GM18951 (cell line): ENCODE measurements around the gene MYO1F.
"Not testable (repeated sequence)": the region's sequence is repeated elsewhere in the genome, so short reads cannot be mapped to it uniquely, and the experiment has no call there.

Experiments used
- POLR2A ChIP-seq: IDR thresholded peaks from 4 replicates; pipeline ENCODE4 v1.6.1; 2011; ENCODE audit warnings: mild to moderate bottlenecking; ENCODE audit not compliant: insufficient read length, insufficient read depth; ENCODE audit errors: extremely low read depth
- in situ Hi-C: fragments of 300-500 bp; cut with MboI; formaldehyde crosslinking; loops from one replicate; pipeline ENCODE4 v1.12.0; 2022; ENCODE audit warnings: low sequenced_read_pairs, mixed read lengths, inconsistent platforms; ENCODE audit not compliant: unreplicated experiment

Gene MYO1F

GRCh38 chr19:8577247-8577646 lies at the start of gene MYO1F:
MYO1F (minus strand) TSS chr19:8577442; CDS start chr19:8577309, 133 bp downstream.
- TF ChIP-seq POLR2A, result no peak
- in situ Hi-C loops, result no loop called here

- TF ChIP-seq POLR2A, result no peak
- in situ Hi-C loops, result no loop called here
Observed at GRCh38 chr19:8626842-8627241, 49.6 kb upstream of the MYO1F start.

- in situ Hi-C loops, result not testable (repeated sequence)
Observed at GRCh38 chr19:8622886-8623285, 45.6 kb upstream of the MYO1F start.

- in situ Hi-C loops, result no loop called here
Observed at GRCh38 chr19:8618751-8619150, 41.5 kb upstream of the MYO1F start.

GRCh38 chr19:8617984-8618383 lies 40.7 kb upstream of the MYO1F start:
- in situ Hi-C loops, result no loop called here
- TF ChIP-seq POLR2A, result no peak

More at GRCh38 chr19:8618751-8619150, 41.5 kb upstream of the MYO1F start:
- TF ChIP-seq POLR2A, result no peak

- in situ Hi-C loops, result not testable (repeated sequence)
Observed at GRCh38 chr19:8617325-8617724, 40.1 kb upstream of the MYO1F start.

- in situ Hi-C loops, result no loop called here
- no peak for TF ChIP-seq POLR2A
Observed at GRCh38 chr19:8616861-8617260, 39.6 kb upstream of the MYO1F start.

- no peak for TF ChIP-seq POLR2A
- in situ Hi-C loops, result no loop called here
Observed at GRCh38 chr19:8615813-8616596, 38.8 kb upstream of the MYO1F start.

GRCh38 chr19:8615024-8615423 lies 37.8 kb upstream of the MYO1F start:
- in situ Hi-C loops, result no loop called here
- TF ChIP-seq POLR2A, result no peak

GRCh38 chr19:8614455-8614854 lies 37.2 kb upstream of the MYO1F start:
- TF ChIP-seq POLR2A, result no peak
- in situ Hi-C loops, result no loop called here

- no peak for TF ChIP-seq POLR2A
- in situ Hi-C loops, result no loop called here
Observed at GRCh38 chr19:8612807-8613171, 35.5 kb upstream of the MYO1F start.

GRCh38 chr19:8611877-8612806 lies 34.9 kb upstream of the MYO1F start:
- TF ChIP-seq POLR2A, result no peak
- in situ Hi-C loops, result no loop called here

- TF ChIP-seq POLR2A, result no peak
- in situ Hi-C loops, result no loop called here
Observed at GRCh38 chr19:8611391-8611876, 34.2 kb upstream of the MYO1F start.

- in situ Hi-C loops, result no loop called here
- no peak for TF ChIP-seq POLR2A
Observed at GRCh38 chr19:8610936-8611300, 33.7 kb upstream of the MYO1F start.
